Epidermal melanocyte (primary cell): ENCODE results near the gene CDKL4.
"Not testable (repeated sequence)": the region's sequence is repeated elsewhere in the genome, so short reads cannot be mapped to it uniquely, and the experiment has no call there.

Experiments used
- DNase-seq: peaks from one replicate; pipeline ENCODE4 v3.0.0; 2011; ENCODE audit warnings: low spot score; ENCODE audit not compliant: insufficient read length

The CDKL4 gene

GRCh38 chr2:39144416-39144815 is 99.4 kb downstream of the CDKL4 start:
- DNase-seq: no peak

DNA sequence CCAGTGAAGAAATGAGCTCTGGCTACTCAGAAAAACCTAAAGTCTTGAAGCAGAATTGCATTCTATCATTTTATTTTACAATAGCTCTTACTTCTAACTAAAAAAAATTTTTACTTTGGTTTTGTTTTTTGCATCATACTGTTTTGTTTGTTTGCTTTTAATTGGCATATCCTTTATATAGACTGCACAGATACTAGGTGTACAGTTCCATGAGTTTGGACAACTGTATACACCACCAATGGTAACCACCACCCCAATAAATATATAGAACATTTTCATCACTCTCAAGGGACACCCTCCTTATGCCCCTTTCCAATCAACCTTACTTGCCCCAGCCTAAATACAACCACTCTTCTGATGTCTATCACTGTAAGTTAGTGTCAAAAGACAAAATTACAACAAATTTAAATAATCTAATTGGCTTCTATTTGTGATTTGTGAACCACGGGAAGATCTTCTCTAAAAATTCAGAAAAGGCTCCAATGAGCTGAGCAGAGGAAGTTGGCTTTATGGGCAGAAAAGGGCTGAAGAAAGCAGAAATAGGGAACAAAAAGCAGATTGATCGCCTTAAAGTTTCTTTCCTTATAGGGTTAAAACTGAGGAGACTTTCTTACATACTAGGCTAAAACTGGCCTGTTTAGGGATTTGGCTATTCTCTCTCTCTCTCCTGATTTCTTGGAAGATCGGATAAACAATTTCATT is 100.7 kb downstream of the CDKL4 start:
- no peak for DNase-seq

GRCh38 chr2:39141334-39142271 is 102.2 kb downstream of the CDKL4 start:
- no peak for DNase-seq

DNA sequence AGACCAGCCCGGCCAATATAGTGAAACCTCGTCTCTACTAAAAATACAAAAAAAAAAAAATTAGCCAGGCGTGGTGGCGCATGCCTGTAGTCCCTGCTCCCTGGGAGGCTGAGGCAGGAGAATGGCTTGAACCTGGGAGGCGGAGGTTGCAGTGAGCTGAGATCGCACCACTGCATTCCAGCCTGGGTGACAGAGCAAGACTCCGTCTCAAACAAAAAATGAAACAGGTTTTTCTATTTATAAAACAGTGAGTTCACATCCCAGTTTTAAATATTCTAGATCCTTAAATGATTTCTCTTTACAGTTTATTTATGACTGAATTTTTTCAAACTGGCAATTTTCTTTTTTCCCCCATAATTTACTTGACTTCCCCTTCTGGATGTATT is 102.8 kb downstream of the CDKL4 start:
- DNase-seq: not testable (repeated sequence)

DNA sequence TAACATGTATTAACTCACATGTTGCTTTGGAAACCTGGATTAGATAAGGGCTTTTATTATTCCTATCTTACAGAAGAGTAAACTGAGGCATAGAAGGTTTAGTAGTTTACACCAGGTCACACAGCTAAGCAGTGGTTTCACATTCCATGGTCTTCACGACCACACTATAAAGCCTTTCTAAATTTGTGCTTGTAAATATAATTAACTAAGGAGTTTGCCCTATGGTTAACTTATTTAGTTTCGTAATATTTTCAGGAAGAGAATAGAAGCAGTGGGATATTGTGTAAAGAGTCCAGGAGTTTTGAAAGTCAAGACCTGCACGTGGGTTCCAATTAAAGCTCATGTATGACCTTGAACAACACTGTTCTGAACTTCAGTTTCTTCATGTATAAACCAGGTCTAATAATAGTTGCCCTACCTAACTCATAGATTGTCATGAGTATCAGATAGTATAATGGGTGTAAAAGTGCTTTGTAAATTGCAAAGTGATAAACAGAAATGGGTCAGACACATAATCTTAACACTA is 103.4 kb downstream of the CDKL4 start:
- no peak for DNase-seq

- DNase-seq: no peak
These were observed 104.1 kb downstream of the CDKL4 start for GRCh38 chr2:39139511-39140237.

GRCh38 chr2:39138837-39139211 is 104.9 kb downstream of the CDKL4 start:
- DNase-seq: no peak

DNA sequence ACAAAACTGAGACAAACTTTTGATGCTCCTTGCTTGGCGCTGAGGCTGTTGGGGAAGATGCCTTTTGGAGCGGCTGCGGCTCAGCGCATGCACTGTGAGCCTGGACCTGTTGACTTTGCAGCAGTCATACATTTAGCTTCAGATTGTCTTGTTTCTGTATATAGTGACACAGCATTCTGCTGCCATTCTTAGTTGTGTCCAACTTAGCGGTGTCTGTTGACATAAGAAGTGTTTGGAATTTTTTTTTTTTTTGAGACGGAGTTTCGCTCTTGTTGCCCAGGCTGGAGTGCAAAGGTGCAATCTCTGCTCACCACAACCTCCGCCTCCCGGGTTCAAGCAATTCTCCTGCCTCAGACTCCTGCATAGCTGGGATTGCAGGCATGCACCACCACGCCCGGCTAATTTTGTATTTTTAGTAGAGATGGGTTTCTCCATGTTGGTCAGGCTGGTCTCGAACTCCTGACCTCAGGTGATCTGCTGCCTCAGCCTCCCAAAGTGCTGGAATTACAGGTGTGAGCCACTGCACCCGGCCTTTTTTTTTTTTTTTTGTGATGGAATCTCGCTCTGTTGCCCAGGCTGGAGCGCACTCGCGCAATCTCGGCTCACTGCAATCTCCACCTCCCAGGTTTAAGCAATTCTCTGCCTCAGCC is 105.5 kb downstream of the CDKL4 start:
- DNase-seq: not testable (repeated sequence)

DNA sequence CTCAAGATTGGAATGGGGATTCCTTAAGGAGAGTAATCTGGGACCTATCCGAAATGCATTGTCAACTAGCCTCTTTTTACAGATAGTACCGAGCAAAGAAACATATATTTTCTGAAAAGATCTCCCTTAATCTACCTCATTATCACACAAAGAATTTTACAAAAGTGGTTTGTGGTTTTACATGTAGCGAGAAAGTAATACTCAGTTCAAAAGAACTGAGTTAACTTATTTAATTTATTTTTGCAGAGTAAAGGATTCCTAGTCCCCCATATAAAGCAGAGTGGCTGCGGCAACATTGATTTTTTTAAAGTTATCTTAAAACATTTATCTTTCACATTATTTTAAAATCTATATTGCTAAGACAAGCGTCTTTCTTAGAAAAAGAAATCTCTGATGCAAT is 107.0 kb downstream of the CDKL4 start:
- no peak for DNase-seq

DNA sequence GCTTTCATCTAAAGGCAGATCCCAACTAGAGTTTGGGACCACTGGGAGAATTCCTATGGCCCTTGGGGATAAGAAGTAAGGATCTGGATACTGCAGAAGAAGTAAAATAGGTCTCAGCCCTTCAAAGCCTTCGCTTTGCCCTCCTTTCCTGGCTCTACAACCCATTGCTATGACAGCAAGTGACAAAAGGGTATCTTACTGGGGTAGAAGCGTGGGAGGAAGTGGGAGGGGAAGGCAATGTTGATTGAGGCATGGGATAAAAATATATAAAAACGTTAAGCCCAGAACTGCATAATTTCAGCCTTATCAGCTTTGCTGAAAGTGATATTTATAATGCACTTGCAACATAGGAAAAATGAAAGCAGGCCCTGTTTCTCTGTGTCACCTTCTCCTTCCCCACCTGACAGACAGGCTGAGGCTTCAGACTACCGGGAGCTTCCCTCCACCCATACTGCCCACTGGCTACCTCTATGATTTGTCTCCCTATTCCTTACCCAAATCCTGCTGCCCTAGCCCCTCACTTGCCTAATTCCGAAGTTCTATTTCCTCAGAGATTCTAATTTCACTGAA is 108.0 kb downstream of the CDKL4 start:
- DNase-seq: no peak

DNA sequence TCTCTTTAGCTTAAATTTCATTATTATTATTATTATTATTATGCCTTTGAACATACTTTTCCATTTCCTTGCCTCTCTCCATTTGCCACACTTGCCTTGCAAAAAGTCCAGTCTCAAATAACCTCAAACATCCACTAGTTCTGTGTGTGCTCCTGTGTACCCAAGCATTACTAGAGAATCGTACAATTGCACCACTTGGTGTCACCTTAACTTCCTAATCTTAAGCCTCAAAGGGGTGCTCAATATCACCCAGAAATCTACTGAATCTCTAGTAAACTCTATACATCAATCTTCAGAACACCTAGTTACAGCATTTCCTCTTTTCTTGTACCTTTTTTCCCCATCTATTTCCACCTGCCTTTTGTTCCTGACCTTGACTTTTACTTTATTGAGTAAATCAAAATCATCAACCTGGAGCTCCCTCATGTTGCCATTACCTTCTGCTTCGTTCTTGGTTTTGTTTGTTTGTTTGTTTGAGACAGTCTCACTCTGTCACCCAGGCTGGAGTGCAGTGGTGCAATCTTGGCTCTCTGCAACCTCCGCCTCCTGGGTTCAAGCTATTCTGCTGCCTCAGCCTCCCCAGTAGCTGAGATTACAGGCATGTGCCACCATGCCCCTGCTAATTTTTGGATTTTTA is 110.4 kb downstream of the CDKL4 start:
- no peak for DNase-seq

DNA sequence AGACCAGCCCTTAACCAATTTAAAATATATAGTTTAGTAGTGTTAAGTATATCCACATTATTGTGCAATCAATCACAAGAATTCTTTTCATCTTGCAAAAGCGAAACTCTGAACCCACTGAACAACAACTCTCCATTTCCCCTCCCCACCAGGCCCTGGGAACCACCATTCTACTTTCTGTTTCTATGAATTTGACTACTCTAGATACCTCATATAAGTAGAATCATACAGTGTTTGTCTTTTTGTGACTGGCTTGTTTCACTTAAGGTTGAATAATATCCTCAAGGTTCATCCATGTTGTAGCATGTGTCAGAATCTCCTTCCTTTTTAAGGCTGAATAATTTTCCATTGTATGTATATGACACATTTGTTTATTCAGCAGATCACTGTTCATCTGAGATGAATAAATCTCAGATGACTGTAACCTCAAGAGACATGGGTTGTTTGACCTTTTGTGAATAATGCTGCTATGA is 114.8 kb downstream of the CDKL4 start:
- no peak for DNase-seq

- DNase-seq: no peak
These were observed 115.8 kb downstream of the CDKL4 start for GRCh38 chr2:39127973-39128372.
